Prostate gland (tissue), 2 donors: ENCODE results near the gene RALA. TPM values are rescaled to one million over a fixed set of nuclear protein-coding genes. Genes with fewer than 3 reads are reported as not detected.

Experiments used
- DNase-seq: peaks from one replicate; pipeline ENCODE4 v3.0.0-alpha.2; 2019; ENCODE audit warnings: low spot score
- H3K27ac ChIP-seq, 2 donors: fragments of 200-600 bp; sonication (generic); 2 replicates each; pipeline ENCODE4 v1.5.1; 2017 to 2019
- H3K27me3 ChIP-seq: fragments of 200-600 bp; sonication (generic); replicated peaks from 2 replicates; pipeline ENCODE4 v1.5.1; 2019; ENCODE audit not compliant: insufficient read depth
- H3K36me3 ChIP-seq, 2 donors: fragments of 200-600 bp; sonication (generic); 1 replicate in 1 of 2; 2 replicates in 1 of 2; pipeline versions ENCODE4 v1.5.1 to v1.8.1; 2017 to 2019
- H3K4me1 ChIP-seq: fragments of 200-600 bp; sonication (generic); replicated peaks from 2 replicates; pipeline ENCODE4 v1.5.1; 2019
- H3K4me3 ChIP-seq, 2 donors: fragments of 200-600 bp; sonication (generic); 2 replicates each; pipeline ENCODE4 v1.5.1; 2017 to 2019
- H3K9me3 ChIP-seq: fragments of 200-600 bp; sonication (generic); 2 replicates; pipeline ENCODE4 v1.5.1; 2017
- CTCF ChIP-seq, 4 experiments: fragments of 200-600 bp in 2 of 4; fragments of 450-650 bp in 2 of 4; sonication (generic) in 2 of 4; IDR thresholded peaks; 1 replicate in 3 of 4; 2 replicates in 1 of 4; pipeline ENCODE4 v1.5.1; 2016 to 2019; ENCODE audit warnings: antibody characterized with exemption in 4 of 4, mild to moderate bottlenecking in 2 of 4, moderate library complexity in 2 of 4
- POLR2A ChIP-seq: fragments of 450-650 bp; IDR thresholded peaks from one replicate; pipeline ENCODE4 v1.6.1; 2016; ENCODE audit warnings: antibody characterized with exemption, mild to moderate bottlenecking
- POLR2AphosphoS5 ChIP-seq: sonication (generic); formaldehyde crosslinking; IDR thresholded peaks from one replicate; pipeline ENCODE4 v1.6.1; 2017; ENCODE audit warnings: antibody characterized with exemption
- WGBS: methylation state at CpG from one replicate; pipeline ENCODE4 v1.1.5; 2018; 5-methylcytosine and 5-hydroxymethylcytosine counted together
- intact Hi-C: fragments of 100-400 bp; cut with DNase I; formaldehyde crosslinking; loops from one replicate; pipeline ENCODE4 v1.14.2; 2022
- total RNA-seq, 2 donors: library from RNA; depleted of rRNA; stranded (reverse); fragments of >200 nt; gene quantifications; one replicate each; pipeline ENCODE4 v1.1.0, GENCODE V29; 2016

RALA gene
- total RNA-seq, 2 donors from 2014 or later, result 11.9 to 14.7 TPM

DNA sequence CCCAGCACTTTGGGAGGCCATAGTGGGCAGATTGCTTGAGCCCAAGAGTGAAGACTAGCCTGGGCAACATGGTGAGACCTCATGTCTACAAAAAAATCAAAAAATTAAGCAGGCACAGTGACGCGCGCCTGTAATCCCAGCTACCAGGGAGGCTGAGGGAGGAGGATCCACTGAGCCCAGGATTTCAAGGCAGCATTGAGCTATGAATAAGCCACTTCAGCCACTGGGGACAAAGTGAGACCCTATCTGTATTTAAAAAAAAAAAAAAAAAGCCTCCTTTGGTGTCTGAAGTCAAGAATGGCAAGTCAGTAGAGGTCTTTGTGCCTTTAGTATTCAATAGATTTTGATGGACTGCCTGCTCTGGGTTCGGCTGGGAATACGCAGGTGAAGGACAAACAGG, 85.7 kb downstream of the RALA start:
- H3K9me3 ChIP-seq, result no peaks in the 10 kb centered on the region
- intact Hi-C loops, result no loop called here
- TF ChIP-seq POLR2A (no peak), POLR2AphosphoS5 (no peak), CTCF (IDR thresholded peaks at IDR 0.05) (no peak)
- WGBS, result 98% methylated on average over 5 of the region's 5 CpGs
- H3K27me3 ChIP-seq, result no peaks in the 10 kb centered on the region
- no peaks in the 10 kb centered on the region for H3K4me1 ChIP-seq
- H3K36me3 ChIP-seq, result no peaks in the 10 kb centered on the region
- H3K4me3 ChIP-seq, result no peak overlapping the region
- H3K27ac ChIP-seq, result no peak overlapping the region
- no peak for DNase-seq

DNA sequence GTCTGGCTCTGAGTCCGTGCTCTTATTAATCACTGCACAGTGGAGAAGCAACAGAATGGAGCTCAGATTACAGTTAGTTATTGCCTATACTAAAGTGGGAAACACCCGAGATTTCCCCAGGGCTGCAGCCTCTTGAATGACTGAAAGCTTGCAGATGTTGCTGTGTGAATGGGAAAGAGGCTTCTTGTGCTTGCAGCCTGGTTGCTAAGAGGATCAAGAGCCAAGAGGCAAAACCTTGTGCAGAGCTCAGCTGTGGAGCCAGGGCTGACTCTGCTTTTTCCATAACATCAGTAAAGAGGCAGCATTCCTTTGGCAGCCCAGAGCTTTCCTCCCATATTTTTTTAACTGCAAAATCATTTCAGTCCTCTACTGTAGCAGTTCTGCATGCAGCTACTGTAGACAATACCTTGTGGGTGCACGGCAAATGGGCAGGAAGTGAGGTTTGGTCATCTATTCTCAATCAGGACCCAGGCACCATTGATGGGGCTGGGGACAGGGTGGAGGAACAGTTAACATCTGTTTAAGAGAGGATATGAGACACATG, 86.5 kb downstream of the RALA start:
- Histone ChIP-seq H3K27me3 (no peaks in the 10 kb centered on the region), H3K9me3 (no peaks in the 10 kb centered on the region), H3K4me3 (no peak overlapping the region), H3K27ac (no peak overlapping the region), H3K36me3 (no peaks in the 10 kb centered on the region), H3K4me1 (no peaks in the 10 kb centered on the region)
- intact Hi-C loops, result no loop called here
- WGBS, result 4% methylated on average over 3 of the region's 3 CpGs
- no peak for DNase-seq
- TF ChIP-seq CTCF (IDR thresholded peaks at IDR 0.05) (no peak), POLR2AphosphoS5 (no peak), POLR2A (no peak)

- H3K36me3 ChIP-seq, result no peaks in the 10 kb centered on the region
- no peaks in the 10 kb centered on the region for H3K9me3 ChIP-seq
- no peak overlapping the region for H3K27ac ChIP-seq
- intact Hi-C loops, result no loop called here
- DNase-seq, result no peak
- no peak overlapping the region for H3K4me3 ChIP-seq
- WGBS, result 84% methylated on average over 1 of the region's 1 CpG
- no peaks in the 10 kb centered on the region for H3K27me3 ChIP-seq
- H3K4me1 ChIP-seq, result no peaks in the 10 kb centered on the region
- no peak for TF ChIP-seq POLR2AphosphoS5
- TF ChIP-seq CTCF (IDR thresholded peaks at IDR 0.05), result no peak
- no peak for TF ChIP-seq POLR2A
Measured at GRCh38 chr7:39712751-39713150, 89.4 kb downstream of the RALA start.

DNA sequence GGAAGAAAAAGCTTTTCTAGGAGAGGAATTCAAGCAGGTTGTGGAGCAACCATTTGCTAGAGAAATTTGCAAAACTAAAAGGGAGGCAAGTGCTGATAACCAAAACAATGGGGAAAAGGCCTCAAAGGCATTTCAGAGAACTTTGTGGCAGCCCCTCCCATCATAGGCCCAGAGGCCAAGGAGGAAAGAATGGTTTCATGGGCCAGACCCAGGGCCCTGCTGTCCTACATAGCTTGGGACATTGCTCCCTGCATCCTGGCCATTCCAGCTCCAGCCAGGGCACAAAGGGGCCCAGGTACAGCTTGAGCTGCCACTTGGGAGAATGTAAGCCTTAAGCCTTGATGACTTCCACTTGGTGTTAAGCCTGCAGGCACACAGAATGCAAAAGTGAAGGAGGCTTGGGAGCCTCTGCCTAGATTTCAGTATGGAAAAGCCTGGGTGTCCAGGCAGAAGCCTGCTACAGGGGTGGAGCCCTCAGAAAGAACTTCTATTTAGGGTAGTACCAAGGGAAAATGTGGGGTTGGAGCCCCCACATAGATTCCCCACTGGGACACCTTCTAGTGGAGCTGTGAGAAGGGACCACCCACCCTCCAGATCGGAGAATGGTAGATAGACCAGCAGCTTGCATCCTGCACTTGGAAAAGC, 91.2 kb downstream of the RALA start:
- Histone ChIP-seq H3K9me3 (no peaks in the 10 kb centered on the region), H3K27ac (no peak overlapping the region), H3K4me3 (no peak overlapping the region), H3K4me1 (no peaks in the 10 kb centered on the region), H3K27me3 (no peaks in the 10 kb centered on the region), H3K36me3 (no peaks in the 10 kb centered on the region)
- no peak for TF ChIP-seq CTCF (IDR thresholded peaks at IDR 0.05)
- no peak for TF ChIP-seq POLR2A
- no peak for TF ChIP-seq POLR2AphosphoS5
- 88% methylated on average over 1 of the region's 1 CpG for WGBS
- DNase-seq, result no peak
- intact Hi-C loops, result no loop called here

GRCh38 chr7:39720586-39720985, 97.2 kb downstream of the RALA start:
- WGBS, result 27% methylated on average over 7 of the region's 7 CpGs
- H3K4me3 ChIP-seq, result no peak overlapping the region
- H3K9me3 ChIP-seq, result no peaks in the 10 kb centered on the region
- H3K27ac ChIP-seq, result peak overlapping the region; percentile 39 to 56
- H3K4me1 ChIP-seq, result peaks cover 3% of the 10 kb centered on the region
- H3K36me3 ChIP-seq, result no peaks in the 10 kb centered on the region
- DNase-seq, result peak; percentile 78
- intact Hi-C loops, result no loop called here
- no peaks in the 10 kb centered on the region for H3K27me3 ChIP-seq
- TF ChIP-seq POLR2AphosphoS5 (peak; percentile 90), POLR2A (no peak), CTCF (IDR thresholded peaks at IDR 0.05) (peak in 2 of 4 experiments; percentile 21 to 22)
